ENCODE results near the gene LGR6. TPM values are rescaled to one million over a fixed set of nuclear protein-coding genes. Genes with fewer than 3 reads are reported as not detected.
A peak's percentile ranks its signal among the peaks of the same experiment; 100 is the strongest.

Gene LGR6
- total RNA-seq, 1 experiment from 2014 or later = 0.26 TPM

DNA sequence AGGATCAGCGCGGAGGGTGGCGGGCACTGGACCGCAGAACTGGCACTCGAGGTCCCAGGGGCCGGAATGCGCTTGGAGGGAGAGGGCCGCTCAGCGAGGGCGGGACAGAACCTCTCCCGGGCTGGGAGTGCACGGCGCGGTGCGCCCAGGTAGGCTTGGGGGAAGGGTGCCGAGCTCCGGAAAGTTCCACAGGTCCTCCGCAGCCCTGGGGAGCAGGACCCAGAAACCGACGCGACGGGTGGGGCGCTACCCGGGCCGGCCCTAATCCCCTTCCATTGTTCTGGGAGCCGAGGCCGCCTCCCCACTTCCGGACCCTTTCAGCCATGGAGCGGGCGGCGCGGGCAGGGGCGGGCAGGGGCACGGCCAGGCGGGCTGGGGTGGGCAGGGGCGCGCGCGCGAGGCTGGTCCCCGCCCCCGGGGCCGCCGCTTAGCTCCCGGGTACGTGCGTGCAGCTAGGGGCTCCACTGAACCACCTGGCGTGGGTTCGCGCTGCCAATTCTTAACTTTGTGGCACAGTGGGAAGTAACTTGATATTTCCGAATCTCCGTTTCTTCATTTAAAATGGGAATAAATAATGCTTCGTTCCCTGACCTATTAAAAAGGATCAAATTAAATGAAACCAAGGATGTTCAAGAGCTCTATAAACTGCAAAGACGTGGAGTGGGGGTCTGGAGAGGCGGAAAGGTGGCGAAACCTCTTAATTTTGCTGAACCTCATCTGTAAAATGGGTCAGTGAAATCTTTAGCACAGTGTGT is 20.7 kb downstream of the LGR6 start:
- intact Hi-C loops (cut with micrococcal nuclease) = no loop called here
- no peak for DNase-seq
- no peaks in the 10 kb centered on the region for H3K79me2 ChIP-seq (ENCODE audit: low read length)
- H4K20me1 ChIP-seq (ENCODE audit: low read length) = no peaks in the 10 kb centered on the region
- H3K9me2 ChIP-seq (replicated peaks; ENCODE audit: low read length) = no peaks in the 10 kb centered on the region
- no peaks in the 10 kb centered on the region for H3F3A ChIP-seq (ENCODE audit: low read length, unreplicated experiment)
- ChIA-PET CTCF (interaction anchor here (0.5 kb wide), 1 partner anchor 24 kb away, joined by 4 read pairs; no protein-coding TSS in a partner anchor), POLR2A (ENCODE audit: unreplicated experiment) (interaction anchor here (0.7 kb wide), 1 partner anchor 528 kb away, joined by 3 read pairs; no protein-coding TSS in a partner anchor)
- H3K9ac ChIP-seq (ENCODE audit: low read length) = no peak overlapping the region
- H3K4me1 ChIP-seq (ENCODE audit: insufficient read depth, low read length) = peaks cover 6% of the 10 kb centered on the region; the same call in 1 of the 2 replicates
- peak overlapping the region; percentile 76 for H2AFZ ChIP-seq (ENCODE audit: low read length)
- TF ChIP-seq, protein P1, sequence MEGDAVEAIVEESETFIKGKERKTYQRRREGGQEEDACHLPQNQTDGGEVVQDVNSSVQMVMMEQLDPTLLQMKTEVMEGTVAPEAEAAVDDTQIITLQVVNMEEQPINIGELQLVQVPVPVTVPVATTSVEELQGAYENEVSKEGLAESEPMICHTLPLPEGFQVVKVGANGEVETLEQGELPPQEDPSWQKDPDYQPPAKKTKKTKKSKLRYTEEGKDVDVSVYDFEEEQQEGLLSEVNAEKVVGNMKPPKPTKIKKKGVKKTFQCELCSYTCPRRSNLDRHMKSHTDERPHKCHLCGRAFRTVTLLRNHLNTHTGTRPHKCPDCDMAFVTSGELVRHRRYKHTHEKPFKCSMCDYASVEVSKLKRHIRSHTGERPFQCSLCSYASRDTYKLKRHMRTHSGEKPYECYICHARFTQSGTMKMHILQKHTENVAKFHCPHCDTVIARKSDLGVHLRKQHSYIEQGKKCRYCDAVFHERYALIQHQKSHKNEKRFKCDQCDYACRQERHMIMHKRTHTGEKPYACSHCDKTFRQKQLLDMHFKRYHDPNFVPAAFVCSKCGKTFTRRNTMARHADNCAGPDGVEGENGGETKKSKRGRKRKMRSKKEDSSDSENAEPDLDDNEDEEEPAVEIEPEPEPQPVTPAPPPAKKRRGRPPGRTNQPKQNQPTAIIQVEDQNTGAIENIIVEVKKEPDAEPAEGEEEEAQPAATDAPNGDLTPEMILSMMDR (conservative IDR thresholded peaks at IDR 0.05; ENCODE audit: low read depth, low read length) = no peak
- TF ChIP-seq EZH2phosphoT487 (IDR thresholded peaks at IDR 0.05; ENCODE audit: borderline replicate concordance, low read length) = no peak
- no peak for TF ChIP-seq EZH2 (IDR thresholded peaks at IDR 0.05; ENCODE audit: low read length, unreplicated experiment)
- H3K4me3 ChIP-seq (ENCODE audit: low read length) = peak overlapping the region; percentile 62
- H3K27ac ChIP-seq (ENCODE audit: low read length) = no peak overlapping the region
- no peaks in the 10 kb centered on the region for H3K9me3 ChIP-seq (ENCODE audit: low read length)
- no peaks in the 10 kb centered on the region for H3K27me3 ChIP-seq (ENCODE audit: low read length)
- no peaks in the 10 kb centered on the region for H3K36me3 ChIP-seq (ENCODE audit: low read depth, low read length)
- peak; percentile 44 for ATAC-seq
- H3K4me2 ChIP-seq (ENCODE audit: low read length) = peak overlapping the region; percentile 82
- no TSS peak for BruUV-seq (replicated peaks)

- no peak overlapping the region for H3K4me2 ChIP-seq (ENCODE audit: low read length)
Observed at GRCh38 chr1:202215472-202216130, 22.0 kb downstream of the LGR6 start.

More at GRCh38 chr1:202215472-202216130, 22.0 kb downstream of the LGR6 start:
- no peaks in the 10 kb centered on the region for H4K20me1 ChIP-seq (ENCODE audit: low read length)
- H3K9me2 ChIP-seq (replicated peaks; ENCODE audit: low read length) = no peaks in the 10 kb centered on the region
- H3K4me3 ChIP-seq (ENCODE audit: low read length) = no peak overlapping the region
- no peaks in the 10 kb centered on the region for H3K9me3 ChIP-seq (ENCODE audit: low read length)
- POLR2A ChIA-PET (ENCODE audit: unreplicated experiment) = no interaction called here
- intact Hi-C loops (cut with micrococcal nuclease) = no loop called here
- no peak overlapping the region for H2AFZ ChIP-seq (ENCODE audit: low read length)
- TF ChIP-seq, protein P1 (conservative IDR thresholded peaks at IDR 0.05; ENCODE audit: low read depth, low read length) = no peak
- no peaks in the 10 kb centered on the region for H3F3A ChIP-seq (ENCODE audit: low read length, unreplicated experiment)
- BruUV-seq (replicated peaks) = no TSS peak
- ATAC-seq (no peak), DNase-seq (no peak)
- H3K27me3 ChIP-seq (ENCODE audit: low read length) = no peaks in the 10 kb centered on the region
- H3K79me2 ChIP-seq (ENCODE audit: low read length) = no peaks in the 10 kb centered on the region
- H3K4me1 ChIP-seq (ENCODE audit: insufficient read depth, low read length) = peaks cover 6% of the 10 kb centered on the region; the same call in 1 of the 2 replicates
- H3K27ac ChIP-seq (ENCODE audit: low read length) = no peak overlapping the region
- H3K36me3 ChIP-seq (ENCODE audit: low read depth, low read length) = no peaks in the 10 kb centered on the region
- H3K9ac ChIP-seq (ENCODE audit: low read length) = no peak overlapping the region
- CTCF ChIA-PET = no interaction called here

Measured in PC-3 (cell line).